Endodermal cell (in vitro differentiated cells): ENCODE data around the gene ATG4D. TPM values are rescaled to one million over a fixed set of nuclear protein-coding genes. Genes with fewer than 3 reads are reported as not detected.

ENCODE experiments used
- DNase-seq: peaks from one replicate; pipeline ENCODE4 v3.0.0-alpha.2; 2017
- H3K27ac ChIP-seq: 2 replicates; pipeline ENCODE4 v1.5.1; 2013; ENCODE audit warnings: mild to moderate bottlenecking, low read depth, low read length, moderate library complexity
- H3K27me3 ChIP-seq: 2 replicates; pipeline ENCODE4 v1.6.1; 2013; ENCODE audit warnings: mild to moderate bottlenecking, low read length, moderate library complexity; ENCODE audit not compliant: insufficient read depth, control insufficient read depth, poor library complexity, severe bottlenecking
- H3K36me3 ChIP-seq: 2 replicates; pipeline ENCODE4 v1.7.0; 2013; ENCODE audit warnings: mild to moderate bottlenecking, low read length, moderate library complexity; ENCODE audit not compliant: control insufficient read depth, insufficient read depth
- H3K4me1 ChIP-seq: one replicate; pipeline ENCODE4 v1.7.0; 2013; ENCODE audit warnings: low read length; ENCODE audit not compliant: control insufficient read depth, insufficient read depth
- H3K4me3 ChIP-seq: 2 replicates; pipeline ENCODE4 v1.5.1; 2013; ENCODE audit warnings: mild to moderate bottlenecking, low read length, moderate library complexity
- H3K9ac ChIP-seq: 2 replicates; pipeline ENCODE4 v1.6.1; 2013; ENCODE audit warnings: mild to moderate bottlenecking, low read length, moderate library complexity; ENCODE audit not compliant: poor library complexity, severe bottlenecking; ENCODE audit errors: extremely low read depth
- H3K9me3 ChIP-seq: 2 replicates; pipeline ENCODE4 v1.6.1; 2013; ENCODE audit warnings: mild to moderate bottlenecking, low read length, moderate library complexity; ENCODE audit not compliant: control insufficient read depth
- H3K27ac Mint-ChIP-seq: 2 replicates; pipeline ENCODE4 v1.8.0; 2020; ENCODE audit warnings: mixed read lengths
- H3K27me3 Mint-ChIP-seq: 2 replicates; pipeline ENCODE4 v1.8.0; 2021; ENCODE audit warnings: mild to moderate bottlenecking, mixed read lengths; ENCODE audit not compliant: insufficient read depth
- H3K36me3 Mint-ChIP-seq: 2 replicates; pipeline ENCODE4 v1.8.0; 2020; ENCODE audit warnings: low read depth, mixed read lengths
- H3K4me1 Mint-ChIP-seq: 2 replicates; pipeline ENCODE4 v1.8.0; 2020; ENCODE audit warnings: mixed read lengths
- H3K4me3 Mint-ChIP-seq: 2 replicates; pipeline ENCODE4 v1.8.0; 2020; ENCODE audit warnings: mild to moderate bottlenecking, moderate library complexity, mixed read lengths
- H3K9me3 Mint-ChIP-seq: 2 replicates; pipeline ENCODE4 v1.8.0; 2020; ENCODE audit warnings: mild to moderate bottlenecking, mixed read lengths
- WGBS, 2 experiments: methylation state at CpG; one replicate each; pipeline versions ENCODE4 v1.1.5 to v1.1.7; 2013; ENCODE audit warnings: missing lambda C conversion rate in 2 of 2, mixed read lengths in 1 of 2; ENCODE audit not compliant: insufficient coverage in 1 of 2, insufficient read length in 1 of 2; 5-methylcytosine and 5-hydroxymethylcytosine counted together
- total RNA-seq, 2 donors: library from RNA; stranded (reverse); fragmentation: NEBNext Ultra II Directional in 1 of 2; extraction: Animal tissue kit (Norgen Biotek cat#: 25700) in 1 of 2; gene quantifications; 2 replicates in 1 of 2; 3 replicates in 1 of 2; pipeline ENCODE4 v1.2.1, GENCODE V29; 2021
- TF ChIP-seq, protein P1 (sequence below): fragments of 200-600 bp; sonication (generic); conservative IDR thresholded peaks from 2 replicates; pipeline ENCODE4 v1.5.0; 2021; ENCODE audit warnings: antibody characterized with exemption, mild to moderate bottlenecking

Gene ATG4D
- total RNA-seq, 2 donors from 2014 or later, result 37.9 to 44.8 TPM

DNA sequence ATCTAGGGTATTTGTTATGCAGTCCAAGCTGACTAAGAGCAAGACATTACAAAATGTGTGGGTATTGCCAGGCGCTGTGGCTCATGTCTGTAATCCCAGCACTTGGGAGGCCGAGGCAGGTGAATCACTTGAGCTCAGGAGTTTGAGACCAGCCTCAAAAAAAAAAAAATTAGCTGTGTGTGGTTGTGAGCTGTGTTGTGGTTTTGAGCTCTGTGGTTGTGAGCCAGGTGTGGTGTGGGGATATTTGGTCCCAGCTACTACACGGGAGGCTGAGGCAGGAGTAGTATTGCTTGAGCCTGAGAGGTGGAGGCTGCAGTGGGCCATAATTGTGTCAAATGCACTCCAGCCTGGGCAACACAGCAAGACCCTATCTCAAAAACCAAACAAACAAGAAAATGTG is 35.0 kb upstream of the ATG4D start:
- H3K27ac ChIP-seq, result no peak overlapping the region
- no peak for DNase-seq
- H3K27ac Mint-ChIP-seq, result no peak overlapping the region
- H3K4me1 ChIP-seq, result no peaks in the 10 kb centered on the region
- H3K4me3 Mint-ChIP-seq, result no peak overlapping the region
- no peaks in the 10 kb centered on the region for H3K9me3 ChIP-seq
- no peaks in the 10 kb centered on the region for H3K36me3 ChIP-seq
- H3K36me3 Mint-ChIP-seq, result no peaks in the 10 kb centered on the region
- peaks cover 20% of the 10 kb centered on the region for H3K27me3 ChIP-seq
- H3K9ac ChIP-seq, result no peak overlapping the region
- no peak overlapping the region for H3K4me3 ChIP-seq
- H3K4me1 Mint-ChIP-seq, result no peaks in the 10 kb centered on the region
- no peaks in the 10 kb centered on the region for H3K9me3 Mint-ChIP-seq
- peaks cover 31% of the 10 kb centered on the region for H3K27me3 Mint-ChIP-seq
- TF ChIP-seq, protein P1, sequence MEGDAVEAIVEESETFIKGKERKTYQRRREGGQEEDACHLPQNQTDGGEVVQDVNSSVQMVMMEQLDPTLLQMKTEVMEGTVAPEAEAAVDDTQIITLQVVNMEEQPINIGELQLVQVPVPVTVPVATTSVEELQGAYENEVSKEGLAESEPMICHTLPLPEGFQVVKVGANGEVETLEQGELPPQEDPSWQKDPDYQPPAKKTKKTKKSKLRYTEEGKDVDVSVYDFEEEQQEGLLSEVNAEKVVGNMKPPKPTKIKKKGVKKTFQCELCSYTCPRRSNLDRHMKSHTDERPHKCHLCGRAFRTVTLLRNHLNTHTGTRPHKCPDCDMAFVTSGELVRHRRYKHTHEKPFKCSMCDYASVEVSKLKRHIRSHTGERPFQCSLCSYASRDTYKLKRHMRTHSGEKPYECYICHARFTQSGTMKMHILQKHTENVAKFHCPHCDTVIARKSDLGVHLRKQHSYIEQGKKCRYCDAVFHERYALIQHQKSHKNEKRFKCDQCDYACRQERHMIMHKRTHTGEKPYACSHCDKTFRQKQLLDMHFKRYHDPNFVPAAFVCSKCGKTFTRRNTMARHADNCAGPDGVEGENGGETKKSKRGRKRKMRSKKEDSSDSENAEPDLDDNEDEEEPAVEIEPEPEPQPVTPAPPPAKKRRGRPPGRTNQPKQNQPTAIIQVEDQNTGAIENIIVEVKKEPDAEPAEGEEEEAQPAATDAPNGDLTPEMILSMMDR, result no peak
- 91 to 96% methylated on average over 2 to 3 of the region's 3 CpGs for WGBS, 2 experiments

GRCh38 chr19:10510301-10510802 is 33.4 kb upstream of the ATG4D start:
- H3K9ac ChIP-seq, result no peak overlapping the region
- no peaks in the 10 kb centered on the region for H3K4me1 Mint-ChIP-seq
- no peaks in the 10 kb centered on the region for H3K36me3 Mint-ChIP-seq
- 24 to 31% methylated on average over 8 to 15 of the region's 15 CpGs for WGBS, 2 experiments
- no peak overlapping the region for H3K4me3 ChIP-seq
- no peak overlapping the region for H3K27ac ChIP-seq
- H3K27me3 Mint-ChIP-seq, result peaks cover 46% of the 10 kb centered on the region
- no peaks in the 10 kb centered on the region for H3K9me3 Mint-ChIP-seq
- TF ChIP-seq, protein P1, result peak; percentile 93
- DNase-seq, result peak; percentile 89
- no peaks in the 10 kb centered on the region for H3K4me1 ChIP-seq
- no peak overlapping the region for H3K27ac Mint-ChIP-seq
- H3K36me3 ChIP-seq, result no peaks in the 10 kb centered on the region
- H3K27me3 ChIP-seq, result peaks cover 36% of the 10 kb centered on the region
- no peak overlapping the region for H3K4me3 Mint-ChIP-seq
- H3K9me3 ChIP-seq, result no peaks in the 10 kb centered on the region

DNA sequence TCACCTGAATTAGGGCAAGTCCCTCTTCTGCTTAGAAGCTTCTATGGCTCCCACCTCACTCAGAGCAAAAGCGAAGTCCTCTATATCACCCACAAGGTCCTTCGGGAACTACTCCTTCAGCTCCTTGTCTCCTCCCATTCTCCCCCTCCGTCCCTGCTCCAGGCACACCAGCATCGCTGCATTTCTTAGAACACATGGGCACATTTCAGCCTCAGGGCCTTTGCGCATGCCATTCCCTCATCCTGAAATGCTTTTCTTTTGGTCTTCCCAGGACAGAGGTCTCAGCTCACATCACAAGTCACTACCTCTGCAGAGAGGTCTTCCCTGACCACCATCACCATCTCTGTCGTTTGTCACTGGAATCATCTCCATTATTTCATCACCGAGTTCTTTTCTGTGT is 30.5 kb upstream of the ATG4D start:
- Mint-ChIP-seq H3K27ac (no peak overlapping the region), H3K9me3 (no peaks in the 10 kb centered on the region), H3K4me1 (peaks cover 6% of the 10 kb centered on the region), H3K36me3 (no peaks in the 10 kb centered on the region), H3K27me3 (peaks cover 68% of the 10 kb centered on the region), H3K4me3 (no peak overlapping the region)
- DNase-seq, result no peak
- WGBS, 2 experiments, result 91 to 93% methylated on average over 7 of the region's 7 CpGs
- Histone ChIP-seq H3K36me3 (no peaks in the 10 kb centered on the region), H3K27me3 (peaks cover 65% of the 10 kb centered on the region), H3K27ac (no peak overlapping the region), H3K4me3 (no peak overlapping the region), H3K4me1 (no peaks in the 10 kb centered on the region), H3K9ac (no peak overlapping the region), H3K9me3 (no peaks in the 10 kb centered on the region)
- TF ChIP-seq, protein P1, result no peak
